Loucy (cell line): ENCODE measurements around the gene RUNX1.

Experiments
- H2AFZ ChIP-seq: fragments of 200-600 bp; sonication (generic); 2 replicates; pipeline ENCODE4 v1.6.0; 2016; ENCODE audit warnings: antibody characterized with exemption, mild to moderate bottlenecking, low read length, moderate library complexity
- H3F3A ChIP-seq: fragments of 200-600 bp; 2 replicates; pipeline ENCODE4 v1.6.0; 2016; ENCODE audit warnings: antibody characterized with exemption, low read depth, mild to moderate bottlenecking
- H3K27me3 ChIP-seq: fragments of 200-600 bp; sonication (generic); 2 replicates; pipeline ENCODE4 v1.6.1; 2014; ENCODE audit warnings: low read length, mild to moderate bottlenecking; ENCODE audit not compliant: insufficient read depth, poor library complexity, severe bottlenecking
- H3K36me3 ChIP-seq: fragments of 200-600 bp; sonication (generic); 2 replicates; pipeline ENCODE4 v1.6.1; 2016; ENCODE audit warnings: low read length; ENCODE audit not compliant: insufficient read depth
- H3K4me1 ChIP-seq: fragments of 200-600 bp; sonication (generic); 2 replicates; pipeline ENCODE4 v1.5.1; 2014; ENCODE audit warnings: low read length, mild to moderate bottlenecking; ENCODE audit not compliant: insufficient read depth, poor library complexity, severe bottlenecking
- H3K4me2 ChIP-seq: fragments of 200-600 bp; sonication (generic); 2 replicates; pipeline ENCODE4 v1.6.0; 2014; ENCODE audit warnings: antibody characterized with exemption, low read length, low read depth, mild to moderate bottlenecking; ENCODE audit not compliant: poor library complexity, severe bottlenecking
- H3K4me3 ChIP-seq: fragments of 200-600 bp; sonication (generic); 2 replicates; pipeline ENCODE4 v1.5.1; 2014; ENCODE audit warnings: low read length, mild to moderate bottlenecking, mixed read lengths; ENCODE audit not compliant: poor library complexity, severe bottlenecking
- H3K79me2 ChIP-seq: fragments of 200-600 bp; sonication (generic); 2 replicates; pipeline ENCODE4 v1.6.1; 2014; ENCODE audit warnings: low read length; ENCODE audit not compliant: insufficient read depth
- H3K9ac ChIP-seq: fragments of 200-600 bp; sonication (generic); 2 replicates; pipeline ENCODE4 v1.6.0; 2014; ENCODE audit warnings: mild to moderate bottlenecking, low read depth, low read length, moderate library complexity; ENCODE audit not compliant: poor library complexity, severe bottlenecking
- H3K9me2 ChIP-seq: fragments of 200-600 bp; sonication (generic); replicated peaks from 2 replicates; pipeline ENCODE4 v1.6.1; 2016; ENCODE audit warnings: low read depth, low read length, mixed read lengths
- H3K9me3 ChIP-seq: fragments of 200-600 bp; sonication (generic); 2 replicates; pipeline ENCODE4 v1.6.1; 2014; ENCODE audit warnings: mild to moderate bottlenecking, antibody characterized with exemption, low read length, low read depth; ENCODE audit not compliant: insufficient read depth
- H4K20me1 ChIP-seq: fragments of 200-600 bp; sonication (generic); 2 replicates; pipeline ENCODE4 v1.6.0; 2014; ENCODE audit warnings: antibody characterized with exemption, low read length, mild to moderate bottlenecking; ENCODE audit not compliant: insufficient read depth, poor library complexity, severe bottlenecking
- CTCF ChIP-seq: fragments of 200-600 bp; sonication (generic); conservative IDR thresholded peaks from 2 replicates; pipeline ENCODE4 v1.5.1; 2014; ENCODE audit warnings: mild to moderate bottlenecking, antibody characterized with exemption, low read length
- EZH2phosphoT487 ChIP-seq: fragments of 200-600 bp; IDR thresholded peaks from 2 replicates; pipeline ENCODE4 v1.6.1; 2018; ENCODE audit warnings: antibody characterized with exemption, mild to moderate bottlenecking, moderate library complexity, borderline replicate concordance

Gene RUNX1

GRCh38 chr21:35071347-35071746, 22.2 kb upstream of the RUNX1 start:
- no peak for TF ChIP-seq CTCF
- no peaks in the 10 kb centered on the region for H3K27me3 ChIP-seq

GRCh38 chr21:35070436-35070835, 21.3 kb upstream of the RUNX1 start:
- Histone ChIP-seq H3F3A (no peaks in the 10 kb centered on the region), H4K20me1 (no peaks in the 10 kb centered on the region), H3K36me3 (no peaks in the 10 kb centered on the region), H3K9ac (no peak overlapping the region), H3K9me3 (peaks cover 5% of the 10 kb centered on the region; the same call in 1 of the 2 replicates), H3K9me2 (no peaks in the 10 kb centered on the region), H2AFZ (no peak overlapping the region), H3K79me2 (no peaks in the 10 kb centered on the region), H3K27me3 (no peaks in the 10 kb centered on the region), H3K4me2 (no peak overlapping the region), H3K4me3 (no peak overlapping the region), H3K4me1 (no peaks in the 10 kb centered on the region)
- no peak for TF ChIP-seq CTCF

More at GRCh38 chr21:35071347-35071746, 22.2 kb upstream of the RUNX1 start:
- Histone ChIP-seq H2AFZ (no peak overlapping the region), H3K36me3 (no peaks in the 10 kb centered on the region), H3K9me3 (peaks cover 5% of the 10 kb centered on the region; the same call in 1 of the 2 replicates), H3K9me2 (no peaks in the 10 kb centered on the region), H3F3A (no peaks in the 10 kb centered on the region), H3K4me2 (no peak overlapping the region), H3K9ac (no peak overlapping the region), H3K4me3 (no peak overlapping the region), H4K20me1 (no peaks in the 10 kb centered on the region), H3K79me2 (no peaks in the 10 kb centered on the region), H3K4me1 (no peaks in the 10 kb centered on the region)

DNA sequence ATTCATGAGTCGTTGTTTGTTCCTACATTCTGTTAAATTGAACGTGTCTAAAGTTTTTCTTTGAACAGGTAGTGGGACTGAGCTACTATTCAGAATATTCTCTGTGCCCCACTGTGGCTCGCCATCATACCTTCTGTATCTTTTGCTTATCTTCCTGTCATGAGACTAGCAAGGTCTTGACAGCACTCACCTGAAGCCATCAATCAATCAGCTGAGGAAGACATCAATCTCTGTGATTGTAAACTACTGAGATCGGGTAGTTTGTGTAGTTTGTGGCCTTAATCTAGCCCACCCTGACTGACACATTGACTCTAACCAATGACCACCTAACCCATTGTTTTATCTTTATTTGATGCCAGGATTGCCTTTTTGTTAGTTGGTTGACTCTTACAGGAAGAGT, 17.7 kb upstream of the RUNX1 start:
- TF ChIP-seq EZH2phosphoT487 (no peak), CTCF (no peak)

More for the DNA sequence above, 17.7 kb upstream of the RUNX1 start:
- Histone ChIP-seq H3K9ac (no peak overlapping the region), H3K27me3 (no peaks in the 10 kb centered on the region), H3K4me2 (no peak overlapping the region), H3K4me3 (no peak overlapping the region), H3K79me2 (no peaks in the 10 kb centered on the region), H2AFZ (no peak overlapping the region), H3K36me3 (no peaks in the 10 kb centered on the region), H3K9me3 (no peaks in the 10 kb centered on the region), H3K9me2 (no peaks in the 10 kb centered on the region), H4K20me1 (no peaks in the 10 kb centered on the region), H3K4me1 (no peaks in the 10 kb centered on the region), H3F3A (no peaks in the 10 kb centered on the region)
